ENCODE measurements around the gene OR52B6.

Gene OR52B6

GRCh38 chr11:5580577-5580976 is at the start of gene OR52B6:
OR52B6 (plus strand) TSS chr11:5580877; CDS start chr11:5580877, 0 bp downstream.
- no peak for TF ChIP-seq CTCF (IDR thresholded peaks at IDR 0.05; ENCODE audit: control extremely low read depth, extremely low read depth, low read depth, missing control alignments)
- CTCF ChIA-PET: interaction anchor here (1.6 kb wide), 1 partner anchor 12 kb away, joined by 3 read pairs; no protein-coding TSS in a partner anchor
- POLR2A ChIA-PET: no interaction called here
- DNase-seq (ENCODE audit: extremely low spot score): no peak

- ChIA-PET CTCF (no interaction called here), POLR2A (no interaction called here)
- DNase-seq (ENCODE audit: extremely low spot score): no peak
- no peak for TF ChIP-seq CTCF (IDR thresholded peaks at IDR 0.05; ENCODE audit: control extremely low read depth, extremely low read depth, low read depth, missing control alignments)
These were observed 49.4 kb upstream of the OR52B6 start for GRCh38 chr11:5531053-5531831.

- CTCF ChIA-PET: interaction anchor here (1.0 to 1.5 kb wide), 3 partner anchors 12 to 19 kb away, joined by 3 to 4 read pairs (median 4); no protein-coding TSS in a partner anchor
- no peak for TF ChIP-seq CTCF (IDR thresholded peaks at IDR 0.05; ENCODE audit: control extremely low read depth, extremely low read depth, low read depth, missing control alignments)
- no peak for DNase-seq (ENCODE audit: extremely low spot score)
- POLR2A ChIA-PET: no interaction called here
These were observed 46.6 kb upstream of the OR52B6 start for GRCh38 chr11:5534046-5534445.

- TF ChIP-seq CTCF (IDR thresholded peaks at IDR 0.05; ENCODE audit: control extremely low read depth, extremely low read depth, low read depth, missing control alignments): no peak
- DNase-seq (ENCODE audit: extremely low spot score): no peak
- ChIA-PET CTCF (no interaction called here), POLR2A (no interaction called here)
These were observed 44.2 kb upstream of the OR52B6 start for GRCh38 chr11:5536482-5536881.

GRCh38 chr11:5541427-5541826 is 39.2 kb upstream of the OR52B6 start:
- CTCF ChIA-PET: interaction anchor here (0.8 to 2.1 kb wide), 2 partner anchors 15 to 65 kb away, joined by 3 to 4 read pairs; no protein-coding TSS in a partner anchor
- DNase-seq (ENCODE audit: extremely low spot score): no peak
- POLR2A ChIA-PET: no interaction called here
- no peak for TF ChIP-seq CTCF (IDR thresholded peaks at IDR 0.05; ENCODE audit: control extremely low read depth, extremely low read depth, low read depth, missing control alignments)

- TF ChIP-seq CTCF (IDR thresholded peaks at IDR 0.05; ENCODE audit: control extremely low read depth, extremely low read depth, low read depth, missing control alignments): no peak
- ChIA-PET POLR2A (no interaction called here), CTCF (interaction anchor here (1.2 kb wide), 1 partner anchor 71 kb away, joined by 3 read pairs; no protein-coding TSS in a partner anchor)
- DNase-seq (ENCODE audit: extremely low spot score): no peak
These were observed 34.2 kb upstream of the OR52B6 start for GRCh38 chr11:5546457-5546856.
